ENCODE results near the gene ZNF568.

- TF ChIP-seq POLR2A (IDR thresholded peaks at IDR 0.05) = no peak
- TF ChIP-seq CTCF (IDR thresholded peaks at IDR 0.05) = no peak
These were observed 91.6 kb downstream of the ZNF568 start for GRCh38 chr19:37007587-37008220.

Data from uterus (tissue), 2 donors.